CD1c-positive myeloid dendritic cell (primary cell): ENCODE measurements around the gene BRINP1.
"Not testable (repeated sequence)": the region's sequence is repeated elsewhere in the genome, so short reads cannot be mapped to it uniquely, and the experiment has no call there.

Experiments
- DNase-seq: peaks from one replicate; pipeline ENCODE4 v3.0.0-alpha.2; 2016; ENCODE audit errors: extremely low spot score

Gene BRINP1

GRCh38 chr9:119213471-119213870 is 155.8 kb downstream of the BRINP1 start:
- DNase-seq, result no peak

DNA sequence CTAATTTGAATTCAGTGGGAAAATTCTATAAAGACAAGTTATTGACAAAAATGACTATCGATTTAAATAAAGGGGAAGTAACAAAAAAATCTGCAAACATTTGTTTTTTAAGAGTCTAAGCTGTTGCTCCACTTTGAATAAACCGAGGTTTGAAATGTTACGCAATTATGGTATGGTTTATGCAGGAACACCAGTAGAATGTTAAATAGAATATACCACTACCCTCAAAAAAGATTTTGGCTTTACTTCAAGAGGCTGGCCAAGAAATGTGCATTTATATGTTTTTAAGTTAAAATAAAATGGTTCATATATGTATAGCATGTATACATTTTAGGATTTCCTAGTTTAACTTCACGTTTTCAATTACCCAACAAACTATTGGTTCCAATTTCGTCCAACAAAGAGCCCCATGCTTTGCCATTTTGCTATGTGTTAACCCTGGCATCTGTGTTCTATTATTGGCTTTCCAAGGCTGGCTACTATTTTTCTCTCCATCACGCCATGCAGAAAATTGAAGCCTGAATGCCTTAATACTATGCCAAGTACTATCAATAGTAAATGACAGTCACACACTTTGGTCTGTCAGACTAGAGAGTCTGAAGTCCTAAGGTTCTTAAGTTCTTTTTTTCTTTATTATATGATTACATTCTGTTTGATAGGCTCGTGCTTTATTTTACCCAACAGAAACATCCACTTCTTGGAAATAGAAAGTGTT is 171.2 kb downstream of the BRINP1 start:
- DNase-seq, result no peak

GRCh38 chr9:119195521-119195920 is 173.7 kb downstream of the BRINP1 start:
- no peak for DNase-seq

DNA sequence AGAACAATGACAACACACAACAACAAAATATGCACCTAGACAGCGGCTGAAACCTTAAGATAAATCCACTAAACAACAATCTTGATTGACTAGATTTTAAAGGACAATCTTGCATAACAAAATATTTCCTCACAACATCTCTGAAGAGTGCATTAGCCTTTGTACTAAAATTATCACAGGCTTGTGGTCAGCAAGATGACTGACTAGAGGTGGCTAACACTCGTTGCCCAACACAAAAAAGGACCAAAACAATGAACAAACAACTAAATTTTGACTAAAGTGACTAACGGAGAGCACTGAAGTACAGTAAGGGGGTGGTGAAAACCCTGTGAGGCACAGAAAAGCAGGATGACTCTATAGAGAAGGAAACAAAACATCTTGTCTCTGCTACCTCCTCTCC is 183.9 kb downstream of the BRINP1 start:
- DNase-seq, result no peak

DNA sequence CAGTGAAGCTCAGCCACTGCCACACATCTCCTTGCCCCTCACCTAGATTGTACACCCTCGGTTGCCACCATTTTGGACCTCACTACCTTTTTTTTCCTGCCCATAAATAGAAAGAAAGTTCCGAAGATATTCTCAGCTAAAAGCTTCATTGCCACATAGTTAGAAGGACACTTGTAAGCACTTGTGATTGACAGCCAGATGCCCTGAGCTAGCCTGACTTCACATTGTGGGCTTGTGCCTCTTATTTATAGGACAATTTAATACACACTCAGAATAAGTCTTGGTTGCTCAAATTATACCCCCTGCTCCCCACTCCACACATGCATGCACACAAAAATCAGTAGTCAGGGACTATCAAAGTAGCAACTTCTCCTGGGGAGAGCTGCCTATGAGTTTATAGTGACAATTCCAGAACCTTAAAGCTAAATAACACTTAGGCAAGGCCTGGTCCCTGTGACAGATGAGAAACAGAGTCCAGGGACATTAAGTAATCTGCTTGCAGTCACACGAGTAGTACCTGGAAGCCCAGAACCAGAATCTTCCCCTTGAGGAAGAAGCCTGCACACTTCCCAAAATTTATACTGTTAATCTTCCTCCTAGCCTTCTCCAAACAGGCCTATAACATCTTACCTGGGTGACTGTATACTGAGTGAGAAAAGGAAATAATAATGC is 184.8 kb downstream of the BRINP1 start:
- no peak for DNase-seq

GRCh38 chr9:119181561-119181960 is 187.7 kb downstream of the BRINP1 start:
- no peak for DNase-seq

DNA sequence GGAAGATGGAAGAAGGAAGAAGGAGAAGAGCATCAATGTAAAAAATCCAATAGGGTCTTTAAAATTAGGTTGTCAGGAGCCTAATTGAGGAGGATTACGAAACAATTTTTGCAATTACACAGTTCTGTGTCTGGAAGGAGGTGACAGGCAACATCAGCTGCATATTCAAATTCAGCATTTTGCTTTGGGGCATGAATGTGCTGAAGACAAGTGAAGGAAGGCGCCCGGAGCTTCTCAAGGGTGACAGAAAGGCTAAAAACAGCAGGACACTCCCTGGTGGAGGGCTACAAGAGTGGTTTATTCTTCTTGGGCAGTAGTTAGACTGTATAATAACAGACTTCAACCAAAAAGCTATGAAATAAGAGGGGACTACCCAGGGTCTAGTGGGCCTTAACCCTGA is 188.3 kb downstream of the BRINP1 start:
- no peak for DNase-seq

DNA sequence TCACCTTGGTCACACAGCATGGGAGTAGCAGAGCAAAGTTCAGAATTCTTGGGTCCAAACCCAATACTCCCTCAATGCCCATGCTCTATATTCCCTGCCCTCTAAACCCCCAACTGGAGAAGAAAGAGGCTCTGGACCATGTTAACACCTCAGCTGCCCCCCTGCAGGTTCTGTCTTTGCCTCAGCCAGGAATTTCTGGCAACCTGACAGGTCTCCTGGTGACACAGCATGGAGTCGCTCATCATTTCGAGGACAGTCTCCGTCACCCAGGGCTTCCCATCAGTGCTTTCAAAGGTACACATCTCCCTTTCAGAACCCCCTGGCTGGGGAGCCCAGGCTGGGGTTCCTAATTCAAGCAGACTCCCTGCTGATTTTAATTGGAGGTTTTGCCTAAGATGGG is 189.5 kb downstream of the BRINP1 start:
- DNase-seq, result no peak

DNA sequence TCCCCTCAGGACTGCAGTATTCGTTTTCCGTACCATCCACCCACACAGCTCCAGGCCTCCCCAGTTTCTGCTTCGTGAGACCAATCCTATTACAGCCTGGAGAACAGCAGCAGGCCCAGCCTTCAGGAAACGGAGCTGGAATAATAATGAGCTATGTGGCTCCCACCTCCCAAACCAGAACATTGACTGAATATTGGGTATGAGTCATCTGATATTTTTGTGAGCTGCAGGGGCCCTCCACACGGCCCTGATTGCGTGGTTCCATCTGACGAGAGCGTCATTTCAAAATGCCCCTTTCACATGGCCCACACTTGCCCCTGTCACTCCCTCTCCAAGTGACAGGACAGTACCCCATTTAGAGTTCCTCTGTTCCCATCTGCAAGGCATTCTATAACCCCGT is 192.0 kb downstream of the BRINP1 start:
- no peak for DNase-seq

GRCh38 chr9:119175581-119175980 is 193.7 kb downstream of the BRINP1 start:
- DNase-seq, result no peak

DNA sequence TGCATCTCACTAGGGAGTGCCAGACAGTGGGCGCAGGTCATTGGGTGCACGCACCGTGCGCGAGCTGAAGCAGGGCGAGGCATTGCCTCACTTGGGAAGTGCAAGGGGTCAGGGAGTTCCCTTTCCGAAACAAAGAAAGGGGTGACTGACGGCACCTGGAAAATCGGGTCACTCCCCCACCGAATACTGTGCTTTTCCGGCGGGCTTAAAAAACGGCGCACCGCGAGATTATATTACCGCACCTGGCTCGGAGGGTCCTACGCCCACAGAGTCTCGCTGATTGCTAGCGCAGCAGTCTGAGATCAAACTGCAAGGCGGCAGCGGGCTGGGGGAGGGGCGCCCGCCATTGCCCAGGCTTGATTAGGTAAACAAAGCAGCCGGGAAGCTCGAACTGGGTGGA is 200.0 kb downstream of the BRINP1 start:
- not testable (repeated sequence) for DNase-seq

GRCh38 chr9:119167876-119168275 is 201.4 kb downstream of the BRINP1 start:
- DNase-seq, result no peak

DNA sequence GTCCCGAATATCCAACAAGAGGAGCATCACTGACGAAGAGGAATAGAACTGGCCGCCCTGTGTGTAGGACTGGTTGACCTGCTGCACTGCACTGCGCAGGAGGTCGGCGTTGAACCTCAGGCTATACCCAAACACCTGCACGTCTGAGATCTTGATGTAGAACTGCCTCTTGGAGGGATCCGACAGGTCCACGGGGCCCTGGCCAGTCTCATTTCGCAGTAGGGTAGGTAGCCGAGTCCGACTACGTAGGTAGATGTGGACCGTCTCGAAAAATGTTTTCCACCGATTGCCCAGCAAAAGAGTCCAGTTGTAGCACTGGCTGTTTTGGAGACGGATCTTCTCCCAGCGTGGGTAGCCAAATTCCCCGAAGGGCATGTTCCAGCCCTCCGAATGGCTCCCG is 202.0 kb downstream of the BRINP1 start:
- no peak for DNase-seq

DNA sequence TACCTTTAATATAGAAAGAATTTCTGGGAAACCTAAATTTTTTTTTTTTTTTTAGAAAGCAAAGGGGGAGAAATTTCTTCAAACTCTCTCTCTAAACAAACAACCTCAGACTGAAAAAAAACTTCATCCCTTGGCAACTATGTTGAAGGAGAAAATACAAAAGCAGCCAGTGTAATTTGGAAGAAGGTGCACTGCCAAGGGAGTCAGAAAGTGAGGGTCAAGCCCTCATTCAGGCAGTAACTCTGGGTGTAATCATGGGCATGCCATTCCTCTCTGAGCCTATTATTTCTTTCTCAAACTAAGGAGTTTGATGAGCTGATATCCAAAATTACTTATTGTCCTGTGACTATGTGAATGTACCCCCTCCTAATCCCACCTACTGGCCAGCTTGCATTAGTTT is 203.1 kb downstream of the BRINP1 start:
- DNase-seq, result no peak

GRCh38 chr9:119165131-119165530 is 204.1 kb downstream of the BRINP1 start:
- DNase-seq, result no peak

GRCh38 chr9:119164716-119165115 is 204.5 kb downstream of the BRINP1 start:
- DNase-seq, result no peak

DNA sequence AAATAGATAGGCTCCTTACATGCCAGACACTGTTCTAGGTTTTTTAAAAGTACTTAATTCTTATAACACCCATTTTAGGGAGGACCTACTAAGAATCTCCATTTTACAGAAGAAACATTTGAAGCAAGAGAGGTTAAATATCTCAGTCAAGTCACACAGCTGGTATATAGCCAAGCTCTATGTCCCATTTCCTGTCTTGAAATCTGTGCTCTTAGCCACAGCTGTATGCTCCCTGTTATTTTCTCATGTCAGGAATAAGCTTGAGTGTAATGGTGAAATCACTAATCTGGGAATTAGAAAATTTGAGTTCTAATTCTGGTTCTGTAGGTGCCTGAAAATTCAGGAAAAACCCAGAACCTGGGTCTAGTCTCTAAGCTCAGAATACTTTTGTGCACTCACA is 208.7 kb downstream of the BRINP1 start:
- no peak for DNase-seq

GRCh38 chr9:119159386-119159785 is 209.8 kb downstream of the BRINP1 start:
- no peak for DNase-seq

DNA sequence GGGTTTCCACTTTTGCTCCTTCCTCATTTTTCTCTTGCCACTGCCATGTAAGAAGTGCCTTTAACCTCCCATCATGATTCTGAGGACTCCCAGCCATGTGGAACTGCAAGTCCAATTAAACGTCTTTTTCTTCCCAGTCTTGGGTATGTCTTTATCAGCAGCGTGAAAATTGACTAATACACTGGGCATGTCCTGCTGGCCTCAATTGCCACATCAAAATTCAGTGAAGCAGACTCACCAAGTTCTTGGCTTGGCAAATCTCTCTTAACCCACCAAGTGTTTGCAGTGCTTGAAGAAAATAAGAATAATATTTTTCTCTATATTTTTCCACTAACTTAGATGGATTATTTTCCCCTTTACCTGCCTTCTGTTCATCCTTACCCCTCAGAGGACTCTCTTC is 212.0 kb downstream of the BRINP1 start:
- no peak for DNase-seq

- DNase-seq, result no peak
Measured at GRCh38 chr9:119156354-119156753, 212.9 kb downstream of the BRINP1 start.

DNA sequence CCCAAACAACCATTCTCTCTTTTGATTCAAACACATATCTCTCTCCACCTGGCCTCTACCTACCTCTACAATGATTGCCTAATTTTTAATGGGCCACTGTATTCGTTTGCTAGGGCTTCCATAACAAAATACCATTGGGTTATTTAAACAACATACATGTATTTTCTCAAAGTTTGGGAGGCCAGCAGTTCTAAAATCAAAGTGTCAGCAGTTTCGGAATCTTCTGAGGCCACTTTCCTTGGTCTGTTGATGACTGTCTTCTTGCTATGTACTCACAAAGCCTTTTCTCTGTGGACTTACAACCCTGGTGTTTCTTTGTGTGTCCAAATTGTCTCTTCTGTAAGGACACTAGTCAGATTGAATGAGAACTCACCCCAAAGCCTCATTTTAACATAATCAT is 214.7 kb downstream of the BRINP1 start:
- DNase-seq, result no peak

DNA sequence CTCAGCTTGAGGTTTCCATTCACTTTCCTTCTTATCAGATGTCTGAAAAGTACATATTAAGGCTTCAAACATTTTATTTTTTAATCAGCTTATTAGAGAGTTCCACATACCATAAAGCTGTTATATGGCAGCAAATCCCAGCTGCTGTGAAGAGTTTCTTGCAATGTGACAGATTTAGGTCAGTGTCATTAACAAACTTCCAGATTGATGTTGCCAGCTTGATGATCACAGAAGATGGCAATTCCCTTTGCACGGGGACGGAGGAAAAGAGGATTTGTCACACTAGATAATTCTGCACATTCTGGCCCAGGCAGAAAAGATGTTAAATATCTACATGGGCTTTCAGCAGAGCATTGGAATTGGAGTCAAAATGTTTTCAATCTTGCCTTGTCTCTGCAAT is 215.8 kb downstream of the BRINP1 start:
- DNase-seq, result no peak

- no peak for DNase-seq
Measured at GRCh38 chr9:119148855-119149254, 220.4 kb downstream of the BRINP1 start.

- DNase-seq, result no peak
Measured at GRCh38 chr9:119137479-119137878, 231.8 kb downstream of the BRINP1 start.
